Activated CD4-positive, alpha-beta T cell treated with anti-CD3 and anti-CD28 coated beads, Interleukin-2, Interleukin-4, amounts not matched to agents 100 ng/mL and 50 ng/mL, durations not matched to agents 16 hours and 8 hours (primary cell): ENCODE results near the gene C1orf159.

Experiments used
- DNase-seq: peaks from one replicate; pipeline ENCODE4 v3.0.0-alpha.2; 2020; ENCODE audit warnings: low spot score

C1orf159 gene

GRCh38 chr1:1053682-1054081 is 62.2 kb downstream of the C1orf159 start:
- no peak for DNase-seq

GRCh38 chr1:1053022-1053421 is 62.9 kb downstream of the C1orf159 start:
- DNase-seq, result no peak

GRCh38 chr1:1052003-1052840 is 63.7 kb downstream of the C1orf159 start:
- DNase-seq, result no peak

- no peak for DNase-seq
Measured at GRCh38 chr1:1051127-1051810, 64.6 kb downstream of the C1orf159 start.

- DNase-seq, result no peak
Measured at GRCh38 chr1:1050577-1051052, 65.3 kb downstream of the C1orf159 start.

GRCh38 chr1:1049318-1050165 is 66.3 kb downstream of the C1orf159 start:
- no peak for DNase-seq

GRCh38 chr1:1048765-1049164 is 67.1 kb downstream of the C1orf159 start:
- DNase-seq, result no peak

- no peak for DNase-seq
Measured at GRCh38 chr1:1047963-1048362, 67.9 kb downstream of the C1orf159 start.

GRCh38 chr1:1047407-1047806 is 68.5 kb downstream of the C1orf159 start:
- DNase-seq, result no peak

GRCh38 chr1:1046767-1047166 is 69.1 kb downstream of the C1orf159 start:
- DNase-seq, result no peak

- no peak for DNase-seq
Measured at GRCh38 chr1:1046243-1046642, 69.6 kb downstream of the C1orf159 start.

GRCh38 chr1:1045129-1045528 is 70.8 kb downstream of the C1orf159 start:
- DNase-seq, result no peak

- DNase-seq, result no peak
Measured at GRCh38 chr1:1044455-1045078, 71.3 kb downstream of the C1orf159 start.

- no peak for DNase-seq
Measured at GRCh38 chr1:1043921-1044320, 72.0 kb downstream of the C1orf159 start.

- no peak for DNase-seq
Measured at GRCh38 chr1:1043411-1043810, 72.5 kb downstream of the C1orf159 start.

- DNase-seq, result no peak
Measured at GRCh38 chr1:1042835-1043234, 73.1 kb downstream of the C1orf159 start.

- no peak for DNase-seq
Measured at GRCh38 chr1:1041873-1042272, 74.0 kb downstream of the C1orf159 start.

- DNase-seq, result no peak
Measured at GRCh38 chr1:1041092-1041523, 74.8 kb downstream of the C1orf159 start.

GRCh38 chr1:1040004-1040991 is 75.6 kb downstream of the C1orf159 start:
- peak; percentile 86 for DNase-seq

- peak; percentile 63 for DNase-seq
Measured at GRCh38 chr1:1039145-1039910, 76.6 kb downstream of the C1orf159 start.
